ENCODE measurements around the gene CEP63.

DNA sequence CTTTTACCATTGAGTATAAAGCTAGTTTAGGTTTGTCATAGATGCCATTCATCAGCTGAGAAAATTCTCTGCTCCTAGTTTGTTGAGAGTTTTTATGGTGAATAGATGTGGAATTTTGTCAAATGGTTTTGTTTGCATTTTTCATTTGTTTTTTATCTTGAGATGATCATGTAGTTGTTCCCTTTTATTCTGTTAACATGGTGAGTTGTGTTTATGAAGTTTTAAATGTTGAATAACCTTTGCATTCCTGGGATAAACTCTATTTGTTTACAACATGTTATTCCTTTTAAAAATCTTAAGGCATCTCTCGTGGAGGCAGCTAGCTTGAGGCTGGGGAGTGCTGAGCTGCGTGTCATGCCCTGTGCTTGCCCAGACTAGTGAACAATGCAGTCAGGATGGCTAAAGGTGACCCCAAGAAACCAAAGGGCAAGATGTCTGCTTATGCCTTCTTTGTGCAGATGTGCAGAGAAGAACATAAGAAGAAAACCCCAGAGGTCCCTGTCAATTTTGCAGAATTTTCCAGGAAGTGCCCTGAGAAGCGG lies 48.6 kb upstream of the CEP63 start:
- TF ChIP-seq, protein P1, sequence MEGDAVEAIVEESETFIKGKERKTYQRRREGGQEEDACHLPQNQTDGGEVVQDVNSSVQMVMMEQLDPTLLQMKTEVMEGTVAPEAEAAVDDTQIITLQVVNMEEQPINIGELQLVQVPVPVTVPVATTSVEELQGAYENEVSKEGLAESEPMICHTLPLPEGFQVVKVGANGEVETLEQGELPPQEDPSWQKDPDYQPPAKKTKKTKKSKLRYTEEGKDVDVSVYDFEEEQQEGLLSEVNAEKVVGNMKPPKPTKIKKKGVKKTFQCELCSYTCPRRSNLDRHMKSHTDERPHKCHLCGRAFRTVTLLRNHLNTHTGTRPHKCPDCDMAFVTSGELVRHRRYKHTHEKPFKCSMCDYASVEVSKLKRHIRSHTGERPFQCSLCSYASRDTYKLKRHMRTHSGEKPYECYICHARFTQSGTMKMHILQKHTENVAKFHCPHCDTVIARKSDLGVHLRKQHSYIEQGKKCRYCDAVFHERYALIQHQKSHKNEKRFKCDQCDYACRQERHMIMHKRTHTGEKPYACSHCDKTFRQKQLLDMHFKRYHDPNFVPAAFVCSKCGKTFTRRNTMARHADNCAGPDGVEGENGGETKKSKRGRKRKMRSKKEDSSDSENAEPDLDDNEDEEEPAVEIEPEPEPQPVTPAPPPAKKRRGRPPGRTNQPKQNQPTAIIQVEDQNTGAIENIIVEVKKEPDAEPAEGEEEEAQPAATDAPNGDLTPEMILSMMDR (IDR thresholded peaks at IDR 0.05), result no peak
- no peak for TF ChIP-seq EP300 (IDR thresholded peaks at IDR 0.05)
